ENCODE data around the gene HOXA11. TPM values are rescaled to one million over a fixed set of nuclear protein-coding genes. Genes with fewer than 3 reads are reported as not detected.

Gene HOXA11
- total RNA-seq, 1 donor from 2014 or later: 4.2 TPM

DNA sequence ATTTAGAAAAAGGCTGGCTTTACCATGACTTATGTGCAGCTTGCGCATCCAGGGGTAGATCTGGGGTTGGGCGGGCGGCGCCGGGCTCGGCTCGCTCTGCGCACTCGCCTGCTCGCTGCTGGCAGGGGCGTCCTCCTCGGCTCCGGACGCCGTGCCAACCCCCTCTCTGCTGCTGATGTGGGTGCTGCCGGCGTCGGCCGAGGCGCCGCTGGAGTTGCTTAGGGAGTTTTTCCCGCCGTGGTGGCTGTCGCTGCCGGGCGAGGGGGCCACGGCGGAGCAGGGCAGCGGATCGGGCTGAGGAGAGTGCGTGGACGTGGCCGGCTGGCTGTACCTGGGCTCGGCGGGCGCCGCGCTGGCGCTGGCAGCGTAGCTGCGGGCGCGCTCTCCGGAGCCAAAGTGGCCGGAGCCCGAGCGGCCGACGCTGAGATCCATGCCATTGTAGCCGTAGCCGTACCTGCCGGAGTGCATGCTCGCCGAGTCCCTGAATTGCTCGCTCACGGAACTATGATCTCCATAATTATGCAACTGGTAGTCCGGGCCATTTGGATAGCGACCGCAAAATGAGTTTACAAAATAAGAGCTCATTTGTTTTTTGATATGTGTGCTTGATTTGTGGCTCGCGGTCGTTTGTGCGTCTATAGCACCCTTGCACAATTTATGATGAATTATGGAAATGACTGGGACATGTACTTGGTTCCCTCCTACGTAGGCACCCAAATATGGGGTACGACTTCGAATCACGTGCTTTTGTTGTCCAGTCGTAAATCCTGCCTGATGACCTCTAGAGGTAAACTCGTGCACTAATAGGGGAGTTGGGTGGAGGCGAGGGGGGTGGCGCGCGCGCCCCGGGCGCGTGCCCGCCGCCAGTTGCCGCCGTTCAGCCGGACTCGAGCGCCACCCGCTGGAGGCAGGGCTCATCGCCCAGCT is 41.7 kb downstream of the HOXA11 start, which contains the start of gene HOXA5:
HOXA5 (minus strand) TSS at position 659 of the 927 bp plus-strand sequence; CDS start at position 585, 74 bp downstream.
- H3K27me3 Mint-ChIP-seq (ENCODE audit: low read depth): no peaks in the 10 kb centered on the region
- TF ChIP-seq, protein P1, sequence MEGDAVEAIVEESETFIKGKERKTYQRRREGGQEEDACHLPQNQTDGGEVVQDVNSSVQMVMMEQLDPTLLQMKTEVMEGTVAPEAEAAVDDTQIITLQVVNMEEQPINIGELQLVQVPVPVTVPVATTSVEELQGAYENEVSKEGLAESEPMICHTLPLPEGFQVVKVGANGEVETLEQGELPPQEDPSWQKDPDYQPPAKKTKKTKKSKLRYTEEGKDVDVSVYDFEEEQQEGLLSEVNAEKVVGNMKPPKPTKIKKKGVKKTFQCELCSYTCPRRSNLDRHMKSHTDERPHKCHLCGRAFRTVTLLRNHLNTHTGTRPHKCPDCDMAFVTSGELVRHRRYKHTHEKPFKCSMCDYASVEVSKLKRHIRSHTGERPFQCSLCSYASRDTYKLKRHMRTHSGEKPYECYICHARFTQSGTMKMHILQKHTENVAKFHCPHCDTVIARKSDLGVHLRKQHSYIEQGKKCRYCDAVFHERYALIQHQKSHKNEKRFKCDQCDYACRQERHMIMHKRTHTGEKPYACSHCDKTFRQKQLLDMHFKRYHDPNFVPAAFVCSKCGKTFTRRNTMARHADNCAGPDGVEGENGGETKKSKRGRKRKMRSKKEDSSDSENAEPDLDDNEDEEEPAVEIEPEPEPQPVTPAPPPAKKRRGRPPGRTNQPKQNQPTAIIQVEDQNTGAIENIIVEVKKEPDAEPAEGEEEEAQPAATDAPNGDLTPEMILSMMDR (IDR thresholded peaks at IDR 0.05; ENCODE audit: unreplicated experiment): peak; percentile 96
- peaks cover 64% of the 10 kb centered on the region for H3K4me1 Mint-ChIP-seq
- peak within 1 kb of the TSS; percentile 87 for H3K4me3 Mint-ChIP-seq
- no peaks in the 10 kb centered on the region for H3K9me3 Mint-ChIP-seq
- H3K36me3 Mint-ChIP-seq: peaks cover 44% of the 10 kb centered on the region
- DNase-seq (ENCODE audit: low spot score in 2 of 2, unreplicated experiment in 2 of 2): peak; percentile 83 to 96
- peak within 1 kb of the TSS; percentile 100 for H3K27ac Mint-ChIP-seq

DNA sequence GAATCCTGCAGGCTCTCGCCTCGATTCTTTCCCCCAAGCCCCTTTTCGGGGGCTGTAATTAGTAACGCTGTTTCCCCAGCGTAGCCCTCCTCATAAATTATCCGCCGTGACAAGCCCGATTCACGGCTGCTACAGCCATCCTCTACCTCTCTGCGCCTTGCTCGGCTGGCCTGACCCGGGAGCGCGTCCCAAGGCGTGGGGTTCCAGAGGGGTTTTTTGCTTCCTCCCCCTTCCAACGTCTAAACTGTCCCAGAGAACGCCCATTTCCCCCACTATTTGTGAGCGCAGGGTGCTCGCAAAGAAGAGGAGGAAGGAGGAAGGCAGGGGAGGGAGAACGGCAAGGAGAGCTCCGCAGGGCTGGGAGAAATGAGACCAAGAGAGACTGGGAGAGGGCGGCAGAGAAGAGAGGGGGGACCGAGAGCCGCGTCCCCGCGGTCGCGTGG is 42.4 kb downstream of the HOXA11 start:
- Mint-ChIP-seq H3K9me3 (no peaks in the 10 kb centered on the region), H3K27ac (peak overlapping the region; percentile 100), H3K27me3 (ENCODE audit: low read depth) (no peaks in the 10 kb centered on the region), H3K4me3 (peak overlapping the region; percentile 87), H3K36me3 (peaks cover 49% of the 10 kb centered on the region), H3K4me1 (peaks cover 67% of the 10 kb centered on the region)
- TF ChIP-seq, protein P1 (IDR thresholded peaks at IDR 0.05; ENCODE audit: unreplicated experiment): no peak
- no peak for DNase-seq (ENCODE audit: low spot score in 2 of 2, unreplicated experiment in 2 of 2)

DNA sequence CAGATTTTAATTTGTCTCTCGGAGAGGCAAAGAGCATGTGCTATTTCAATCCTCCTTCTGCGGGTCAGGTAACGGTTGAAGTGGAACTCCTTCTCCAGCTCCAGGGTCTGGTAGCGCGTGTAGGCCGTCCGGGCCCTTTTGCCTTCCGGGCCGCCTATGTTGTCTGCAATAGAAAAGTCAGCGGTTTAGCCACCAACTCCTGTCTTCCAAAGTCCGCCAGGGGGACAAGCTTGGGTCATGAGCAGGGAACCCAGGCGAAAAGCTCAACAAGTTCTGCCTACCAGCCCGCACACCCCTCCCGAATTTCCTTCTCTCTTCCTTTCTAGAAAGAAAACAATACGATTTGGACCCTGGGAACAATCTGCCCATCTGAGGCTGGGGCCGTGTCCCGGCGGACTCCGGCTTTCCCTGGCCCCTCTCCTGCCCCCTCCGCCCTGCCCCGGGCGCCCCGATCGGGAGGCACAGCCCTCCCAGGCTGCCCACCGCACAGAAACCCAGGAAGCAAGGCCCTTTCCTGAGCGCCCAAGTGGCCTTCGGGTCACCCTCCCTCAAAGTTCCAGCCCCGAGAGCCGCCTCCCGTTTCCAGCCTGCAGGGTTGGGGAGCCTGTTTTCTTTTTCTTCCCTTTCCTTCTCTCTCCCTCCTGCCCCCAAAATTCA is 43.0 kb downstream of the HOXA11 start:
- H3K4me1 Mint-ChIP-seq: peaks cover 67% of the 10 kb centered on the region
- peaks cover 50% of the 10 kb centered on the region for H3K36me3 Mint-ChIP-seq
- H3K4me3 Mint-ChIP-seq: peak overlapping the region; percentile 87
- no peaks in the 10 kb centered on the region for H3K9me3 Mint-ChIP-seq
- TF ChIP-seq, protein P1 (IDR thresholded peaks at IDR 0.05; ENCODE audit: unreplicated experiment): peak; percentile 25
- peak overlapping the region; percentile 100 for H3K27ac Mint-ChIP-seq
- DNase-seq (ENCODE audit: low spot score in 2 of 2, unreplicated experiment in 2 of 2): peak in 1 of 2 experiments; percentile 59
- H3K27me3 Mint-ChIP-seq (ENCODE audit: low read depth): no peaks in the 10 kb centered on the region

DNA sequence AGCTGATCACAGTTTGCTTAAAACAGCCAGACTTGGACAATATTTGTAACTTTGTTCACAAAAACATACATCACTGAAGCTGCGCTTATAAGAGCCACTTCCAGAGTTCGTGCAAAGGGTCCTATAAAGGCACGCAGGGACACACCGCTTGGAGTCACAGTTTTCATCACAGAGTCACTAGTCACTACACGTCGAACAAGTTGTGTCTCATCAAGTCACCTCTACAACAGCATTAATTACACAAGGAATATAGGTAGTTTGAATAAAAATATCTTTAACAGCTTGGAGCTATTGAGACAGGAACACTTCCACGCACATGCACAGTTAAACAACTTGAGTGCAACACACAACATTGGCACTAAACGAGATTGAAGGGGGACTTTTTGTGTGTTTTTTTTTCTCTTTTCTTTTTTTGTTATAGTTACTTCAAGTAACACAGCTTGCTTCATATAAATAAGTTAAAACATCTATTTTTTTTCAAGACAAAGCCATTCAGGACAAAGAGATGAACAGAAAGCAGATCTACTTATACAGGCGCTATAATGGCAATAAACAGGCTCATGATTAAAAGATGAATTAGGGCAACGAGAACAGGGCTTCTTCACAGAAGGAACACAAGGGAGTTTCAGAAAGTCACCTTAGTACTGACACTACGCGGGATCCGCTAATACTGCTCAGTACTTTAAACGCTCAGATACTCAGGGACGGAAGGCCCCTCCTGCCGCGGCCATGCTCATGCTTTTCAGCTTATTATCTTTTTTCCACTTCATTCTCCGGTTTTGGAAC is 43.7 kb downstream of the HOXA11 start:
- TF ChIP-seq, protein P1 (IDR thresholded peaks at IDR 0.05; ENCODE audit: unreplicated experiment): no peak

More for the DNA sequence above, 43.7 kb downstream of the HOXA11 start:
- H3K9me3 Mint-ChIP-seq: no peaks in the 10 kb centered on the region
- H3K4me1 Mint-ChIP-seq: peaks cover 67% of the 10 kb centered on the region
- peak overlapping the region; percentile 87 for H3K4me3 Mint-ChIP-seq
- peaks cover 48% of the 10 kb centered on the region for H3K36me3 Mint-ChIP-seq
- no peaks in the 10 kb centered on the region for H3K27me3 Mint-ChIP-seq (ENCODE audit: low read depth)
- peak overlapping the region; percentile 100 for H3K27ac Mint-ChIP-seq
- peak in 1 of 2 experiments; percentile 37 for DNase-seq (ENCODE audit: low spot score in 2 of 2, unreplicated experiment in 2 of 2)

Measured in mesothelial cell of epicardium (in vitro differentiated cells).